Embryonic facial prominence (tissue), 1 donor: ENCODE data around the gene CENPB.

Experiments
- DNase-seq: peaks from one replicate; pipeline ENCODE4 v3.0.0-alpha.2; 2016; ENCODE audit errors: extremely low spot score

The CENPB gene

DNA sequence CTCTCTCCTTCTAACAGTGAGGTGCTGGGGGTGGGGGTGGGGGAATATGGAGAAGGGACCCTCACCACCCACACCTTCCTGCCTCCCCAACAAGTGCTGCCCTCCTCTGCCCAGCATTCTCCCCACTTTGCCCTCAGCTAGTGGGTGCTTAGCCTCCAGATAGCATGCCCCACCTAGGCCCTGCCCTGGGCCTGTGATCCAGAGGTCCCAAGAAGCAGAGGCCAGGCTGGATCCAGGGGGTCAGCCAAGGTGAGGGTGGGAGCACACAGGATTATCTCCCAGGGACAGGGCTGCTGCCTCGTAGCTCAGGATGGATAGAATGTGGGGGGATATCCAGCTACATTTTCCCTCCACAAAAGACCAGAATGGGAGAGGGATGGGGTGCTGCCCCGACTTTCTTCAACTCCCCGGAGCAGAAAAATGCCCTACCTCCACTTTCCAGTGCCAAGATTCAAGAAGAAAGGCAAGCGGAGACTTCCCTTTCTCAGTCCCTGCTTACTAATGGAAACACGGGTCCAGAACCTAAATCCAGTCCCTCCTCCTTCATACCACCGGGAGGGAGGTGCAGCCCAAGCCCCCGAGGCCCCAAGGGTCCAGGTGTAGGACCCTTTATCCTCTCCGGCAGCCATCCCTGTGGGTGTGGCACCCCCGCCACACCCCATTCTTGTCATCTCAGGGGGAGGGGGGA is 20.0 kb downstream of the CENPB start:
- DNase-seq, result no peak

DNA sequence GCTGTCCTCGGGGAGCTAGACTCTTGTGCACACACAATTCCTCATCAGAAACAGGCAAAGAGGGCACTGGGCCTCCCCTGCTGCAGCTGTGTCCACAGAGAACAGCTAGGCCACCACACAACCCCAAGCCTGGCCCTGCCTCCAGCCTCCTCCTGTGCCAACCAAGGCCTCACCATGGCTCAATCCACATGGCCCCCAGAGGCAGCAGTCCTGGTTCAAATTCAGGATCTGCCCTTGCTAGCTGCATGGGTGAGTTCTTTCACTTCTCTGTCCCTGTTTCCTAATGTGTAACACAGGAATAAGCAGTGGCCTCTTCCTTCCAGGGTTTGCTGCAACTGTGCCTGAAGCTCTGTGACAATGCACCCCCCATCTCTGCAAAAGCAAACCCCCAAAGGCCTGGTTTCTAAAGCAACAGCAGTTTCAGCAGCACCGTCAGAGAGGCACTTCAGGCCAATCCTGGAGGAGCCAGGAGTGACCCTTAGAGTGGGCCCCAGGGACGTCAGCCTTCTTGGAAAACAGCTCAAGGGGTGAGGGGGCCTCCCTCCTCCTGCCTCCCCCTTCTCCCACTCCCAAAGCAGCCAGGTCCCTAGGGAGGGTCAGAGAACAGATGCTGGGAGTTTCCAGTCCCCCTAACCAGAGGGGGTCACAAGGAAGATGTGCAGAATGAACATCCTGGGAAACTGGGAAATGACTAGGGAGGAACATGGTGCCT is 21.2 kb downstream of the CENPB start:
- DNase-seq, result no peak

DNA sequence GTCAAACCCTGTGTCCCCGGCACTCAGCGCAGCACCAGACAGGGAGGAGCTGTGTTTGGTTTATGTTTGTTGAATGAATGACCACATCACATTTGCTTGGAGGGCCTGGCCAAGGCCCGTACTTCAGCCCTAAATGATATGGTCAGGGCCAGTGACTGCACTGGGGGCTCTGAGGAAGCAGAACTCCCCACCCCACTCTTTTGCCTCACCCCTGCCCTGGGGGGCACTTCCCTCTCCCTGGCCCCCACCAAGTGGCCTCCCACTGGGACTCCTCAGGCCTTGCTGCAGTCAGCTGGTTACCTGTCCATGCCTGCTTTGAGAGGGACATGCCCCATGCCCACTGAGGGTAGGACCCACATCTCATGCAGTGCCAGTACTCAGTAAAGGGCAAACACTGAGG is 21.9 kb downstream of the CENPB start:
- DNase-seq, result no peak

DNA sequence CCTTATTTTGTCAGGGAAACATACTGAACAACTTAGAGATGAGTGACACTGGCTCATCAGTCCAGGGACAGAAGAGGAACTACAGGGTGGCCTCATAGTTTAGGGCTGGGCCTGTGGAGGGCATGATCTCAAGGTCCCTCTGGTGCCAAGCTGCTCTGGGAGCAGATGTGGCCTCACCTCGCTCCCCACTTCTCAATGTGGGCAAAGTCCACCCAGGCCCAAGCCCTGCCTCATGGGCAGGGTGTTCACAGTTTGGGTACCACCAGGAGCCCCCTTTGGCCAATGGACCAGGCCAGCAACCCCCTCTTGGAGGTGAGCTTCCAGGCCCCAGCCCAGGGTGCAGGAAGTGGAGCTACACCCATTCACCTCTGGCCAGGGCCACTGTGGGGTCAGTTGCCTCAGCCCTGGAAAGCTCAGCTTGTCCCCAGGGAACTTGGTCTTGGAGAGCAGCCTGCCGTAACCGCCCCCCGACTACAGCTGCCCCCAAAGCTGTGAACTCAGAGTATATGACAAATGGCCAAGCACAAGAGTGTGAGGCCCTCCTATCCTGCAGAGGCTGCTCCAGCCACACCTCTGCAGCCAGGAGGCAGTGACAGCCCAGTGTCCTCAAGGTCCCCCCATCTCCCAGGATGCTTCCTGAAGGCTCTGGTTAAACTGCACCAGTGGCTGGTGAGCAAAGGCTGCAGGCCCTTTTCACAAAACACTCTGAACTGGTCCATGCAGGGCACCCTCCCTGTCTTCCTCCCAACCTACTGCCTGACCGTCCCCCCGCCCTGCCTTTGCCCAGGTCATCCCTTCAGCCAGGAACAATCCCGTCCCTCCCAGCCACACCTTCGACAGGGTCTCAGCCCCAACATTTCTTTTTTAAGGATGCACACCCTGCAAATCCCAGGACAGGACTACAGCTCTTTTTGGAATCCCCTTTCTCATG is 22.6 kb downstream of the CENPB start:
- no peak for DNase-seq

DNA sequence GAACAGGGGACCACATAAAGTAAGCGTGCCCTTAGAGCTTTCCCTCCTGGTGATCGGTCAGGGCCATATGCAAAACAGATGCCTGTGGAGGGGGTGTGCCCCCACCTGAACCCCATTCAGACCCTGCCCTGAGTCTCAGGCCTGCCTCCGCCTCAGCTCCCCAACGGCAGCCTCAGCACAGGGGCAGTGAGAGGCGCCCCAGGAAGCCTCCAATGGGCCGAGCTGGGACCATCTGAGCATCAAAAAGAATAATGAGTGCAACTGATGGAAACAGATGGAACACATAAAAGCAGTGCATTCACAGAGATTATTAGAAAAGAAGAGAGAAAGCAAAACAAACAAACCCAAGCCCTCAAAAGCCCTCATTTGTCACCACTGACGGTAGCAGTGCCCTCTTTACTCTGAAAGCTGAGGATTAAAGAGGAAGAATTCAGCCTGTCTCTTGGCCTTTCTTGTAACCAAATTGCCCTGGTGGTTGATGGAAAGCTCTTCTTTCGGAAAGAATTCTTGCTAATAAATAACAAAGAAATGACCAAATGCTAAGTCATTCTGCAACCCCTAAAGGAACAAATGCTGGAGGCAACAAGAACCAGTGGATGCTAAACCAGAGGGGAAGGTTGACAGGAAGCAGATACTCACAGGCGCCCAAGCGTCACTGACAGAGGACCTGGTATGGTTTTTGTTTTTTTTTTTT is 25.7 kb downstream of the CENPB start:
- DNase-seq, result no peak

DNA sequence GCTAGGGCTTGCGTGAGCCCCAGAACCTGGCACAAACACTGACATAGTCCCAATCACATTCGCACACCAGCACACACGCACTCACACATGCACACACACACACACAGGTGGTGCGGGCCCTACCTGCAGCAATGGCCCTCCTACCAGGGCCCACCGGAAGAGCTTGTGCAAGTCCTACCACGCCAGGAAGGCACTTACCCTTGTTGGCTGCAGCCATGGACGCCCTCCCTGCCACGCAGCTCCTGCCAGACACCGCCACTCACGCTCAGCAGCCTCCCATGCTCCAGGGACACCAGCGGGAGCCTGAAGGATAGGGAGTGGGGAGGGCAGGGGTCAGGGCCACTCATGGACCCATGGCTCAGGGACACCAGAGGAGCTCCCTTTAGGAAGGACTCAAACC is 26.7 kb downstream of the CENPB start:
- DNase-seq, result no peak

DNA sequence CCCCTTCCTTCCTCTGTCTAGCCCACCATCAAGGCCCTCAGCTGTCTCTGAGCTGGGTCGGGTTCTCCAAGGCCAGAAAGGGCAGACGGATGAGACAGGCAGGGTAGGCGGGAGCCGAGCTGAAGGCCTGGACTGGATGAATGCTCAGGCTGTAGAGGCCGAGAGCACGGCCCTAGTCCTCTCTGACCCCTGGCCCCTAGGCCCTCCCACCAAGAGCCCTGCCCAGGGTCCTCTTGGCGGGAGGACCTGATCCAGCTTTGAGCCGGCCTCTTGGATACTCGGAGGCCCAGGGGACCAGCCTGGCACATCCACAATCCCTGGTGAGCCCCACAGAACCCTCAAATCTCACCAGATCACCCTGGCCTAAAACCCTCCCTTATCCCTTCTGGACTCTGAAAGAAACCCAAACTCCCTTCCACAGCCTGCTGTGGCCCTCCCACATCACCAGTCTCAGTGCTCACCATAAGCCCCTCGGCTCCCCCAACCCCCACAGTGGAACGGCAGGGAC is 27.2 kb downstream of the CENPB start:
- no peak for DNase-seq

DNA sequence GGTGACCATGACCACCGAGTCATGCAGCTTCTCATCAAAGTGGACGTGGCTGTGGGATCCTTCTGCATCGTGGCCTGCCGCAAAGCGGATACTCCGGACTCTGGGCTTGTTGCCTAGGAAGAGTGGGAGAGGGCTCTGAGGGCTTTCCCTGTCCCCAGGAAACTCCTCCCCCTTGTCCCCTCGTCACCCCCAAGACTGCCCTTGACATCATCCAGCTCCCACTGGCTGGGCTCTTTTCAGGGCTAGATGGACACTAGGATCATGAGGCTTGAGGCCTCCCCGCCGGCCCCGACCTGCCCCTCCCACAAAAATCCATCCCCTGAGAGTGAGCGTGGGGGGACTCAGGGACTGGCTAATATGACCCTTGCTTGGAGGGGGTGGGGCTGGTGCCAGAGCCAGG is 28.0 kb downstream of the CENPB start:
- DNase-seq, result no peak

DNA sequence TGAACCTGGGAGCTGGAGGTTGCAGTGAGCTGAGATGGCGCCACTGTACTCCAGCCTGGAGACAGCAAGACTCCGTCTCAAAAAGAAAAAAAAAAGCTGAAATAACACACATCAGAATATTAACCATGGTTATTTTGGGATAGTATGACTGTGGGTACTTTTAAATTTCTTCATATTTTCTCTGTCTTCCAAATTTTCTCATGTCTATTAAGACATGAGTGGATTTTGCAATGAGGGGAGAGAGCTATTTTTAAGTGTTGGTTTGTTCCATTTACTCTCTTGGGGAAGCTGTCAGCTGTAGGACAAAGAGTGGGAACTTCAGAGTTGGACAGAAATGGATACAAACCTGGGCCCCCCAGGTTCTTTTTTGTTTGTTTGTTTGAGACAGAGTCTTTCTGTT is 29.3 kb downstream of the CENPB start:
- no peak for DNase-seq

DNA sequence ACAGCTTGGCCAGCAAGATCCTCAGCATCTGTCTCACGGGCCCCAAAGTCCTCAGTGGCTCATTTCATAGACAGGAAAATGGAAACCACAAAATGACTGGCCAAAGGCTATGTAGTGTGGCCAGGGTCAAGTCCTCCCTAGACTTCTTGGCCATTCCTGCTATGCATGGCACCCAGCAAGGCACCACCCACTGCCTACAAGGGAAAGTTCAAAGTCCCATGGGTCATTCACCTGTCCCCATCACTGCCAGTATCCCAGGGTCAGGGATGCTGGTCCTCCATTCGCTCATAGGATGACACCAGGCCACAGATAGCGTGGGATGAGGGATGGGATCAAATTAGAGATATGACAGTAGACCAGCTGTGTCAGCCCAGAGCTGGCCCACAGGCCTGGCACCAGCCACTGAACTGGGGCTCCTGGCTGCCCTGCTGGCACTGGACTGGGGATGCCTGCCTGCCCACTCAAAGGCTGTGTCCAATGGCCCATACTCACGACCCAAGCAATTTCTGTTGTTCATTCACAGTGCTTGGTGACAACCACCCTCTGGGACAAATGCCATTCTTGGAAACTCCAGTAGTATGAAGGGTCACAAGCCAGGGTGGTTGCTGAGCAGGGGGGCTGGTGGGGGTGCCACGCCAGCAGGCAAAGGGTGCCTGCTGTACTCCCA is 30.6 kb downstream of the CENPB start:
- no peak for DNase-seq

DNA sequence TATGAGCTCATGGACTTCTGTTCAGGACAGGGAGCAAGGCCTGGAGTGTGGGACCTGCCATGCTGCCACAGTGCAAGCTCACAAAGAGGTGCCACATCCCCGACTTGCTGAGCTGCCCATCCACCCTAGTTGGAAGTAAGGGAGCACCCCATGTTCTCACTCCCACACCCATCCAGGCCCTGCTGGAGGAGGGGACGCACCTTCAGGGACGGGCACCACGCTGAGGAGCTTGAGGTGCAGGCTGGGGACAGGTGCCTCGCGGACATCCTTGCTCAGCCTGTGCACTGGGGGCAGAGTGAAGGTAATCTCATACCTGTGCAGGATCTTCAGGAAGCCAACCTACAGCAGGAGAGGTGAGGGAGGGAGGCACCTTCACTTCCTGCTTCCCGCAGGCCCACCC is 31.3 kb downstream of the CENPB start:
- DNase-seq, result no peak

DNA sequence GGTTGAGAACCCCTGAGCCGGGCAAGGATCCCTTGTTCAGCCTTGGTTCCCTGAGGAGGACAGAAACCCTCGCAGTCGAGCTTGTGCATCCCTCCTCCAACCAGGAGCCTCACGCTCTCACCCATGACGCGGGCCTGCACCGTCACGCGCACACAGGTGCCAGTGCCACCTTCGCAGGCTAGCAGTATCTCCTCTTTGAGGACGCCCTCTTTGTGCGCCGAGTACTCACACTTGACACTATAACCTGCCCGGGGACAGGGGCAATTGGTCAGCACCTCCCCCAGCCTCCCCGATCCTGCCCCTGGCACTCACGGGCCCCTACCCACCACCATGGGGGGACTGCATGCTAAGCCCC is 32.3 kb downstream of the CENPB start:
- DNase-seq, result no peak

DNA sequence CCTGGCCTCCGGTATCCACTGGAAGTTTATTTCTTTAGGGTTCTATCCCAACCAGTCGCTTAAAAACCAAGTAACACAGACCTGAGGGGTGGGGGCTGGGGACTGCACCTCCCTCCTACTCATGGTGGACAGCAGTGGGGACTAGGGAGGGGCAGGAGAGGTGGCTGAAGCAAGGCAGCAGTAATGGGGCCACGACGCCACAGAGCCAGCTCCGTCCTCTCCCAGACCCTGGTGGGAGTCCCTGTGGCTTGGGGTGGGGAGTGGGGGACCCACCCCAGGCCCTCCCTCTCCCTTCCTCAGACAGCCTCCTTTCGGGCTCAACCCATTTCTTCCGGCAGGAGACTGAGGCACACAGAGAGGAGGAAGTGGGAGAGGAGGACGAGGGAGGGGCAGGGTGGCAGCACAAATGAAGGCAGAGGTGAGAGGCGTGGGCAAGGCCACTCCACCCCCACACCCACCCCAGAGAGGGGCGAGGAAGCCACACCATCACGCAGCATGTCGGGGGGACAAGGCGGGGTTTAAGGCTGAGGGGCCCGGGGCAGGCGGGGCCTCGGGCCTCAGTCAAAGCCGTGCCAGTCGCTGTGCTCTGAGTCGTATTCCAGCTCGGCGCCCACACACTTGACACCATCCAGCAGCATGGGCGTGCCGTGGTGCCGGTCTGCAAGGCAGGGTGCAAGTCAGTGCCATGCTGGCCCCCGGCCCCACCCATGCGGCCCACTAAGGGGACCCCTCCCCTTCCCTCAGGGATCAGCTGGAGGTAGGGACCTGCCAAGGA is 32.9 kb downstream of the CENPB start:
- no peak for DNase-seq

DNA sequence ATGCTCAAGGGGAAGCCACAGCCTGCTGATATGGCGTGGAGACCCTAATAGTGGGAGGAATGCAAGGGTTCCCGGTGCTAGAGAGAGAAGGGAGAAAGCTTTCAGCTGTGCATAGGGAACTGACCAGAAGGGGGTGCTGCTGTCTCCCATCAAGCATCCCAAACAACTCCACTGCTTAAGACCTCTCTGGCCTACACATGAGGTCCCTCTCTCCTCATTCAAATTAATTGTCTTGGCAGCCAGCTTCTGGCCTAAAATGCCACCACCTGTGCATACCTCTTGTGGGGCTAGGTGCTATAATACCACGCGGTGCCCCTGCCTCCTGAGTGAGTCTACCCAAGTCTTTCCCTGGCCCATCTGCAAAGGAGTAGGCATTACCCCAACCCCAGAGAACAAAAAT is 33.4 kb downstream of the CENPB start:
- DNase-seq, result peak; percentile 54

DNA sequence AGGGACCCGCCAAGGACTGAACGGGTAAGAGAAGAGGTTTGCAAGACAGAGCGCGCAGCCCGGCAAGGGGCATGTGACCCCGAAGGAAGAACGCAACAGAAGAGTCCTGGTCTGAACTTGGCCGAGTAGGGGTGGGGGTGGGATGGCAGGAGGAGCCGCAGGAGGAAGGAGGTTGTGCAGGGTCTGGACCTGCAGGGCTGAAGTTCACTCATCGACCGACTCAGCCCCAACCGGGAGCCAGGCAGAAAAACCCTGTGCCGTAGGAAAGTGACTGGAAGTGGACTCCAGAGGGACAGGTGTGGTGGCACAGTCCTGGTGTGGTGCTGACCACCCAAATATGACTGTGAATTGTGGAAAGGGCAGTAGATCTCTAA is 34.2 kb downstream of the CENPB start:
- no peak for DNase-seq

DNA sequence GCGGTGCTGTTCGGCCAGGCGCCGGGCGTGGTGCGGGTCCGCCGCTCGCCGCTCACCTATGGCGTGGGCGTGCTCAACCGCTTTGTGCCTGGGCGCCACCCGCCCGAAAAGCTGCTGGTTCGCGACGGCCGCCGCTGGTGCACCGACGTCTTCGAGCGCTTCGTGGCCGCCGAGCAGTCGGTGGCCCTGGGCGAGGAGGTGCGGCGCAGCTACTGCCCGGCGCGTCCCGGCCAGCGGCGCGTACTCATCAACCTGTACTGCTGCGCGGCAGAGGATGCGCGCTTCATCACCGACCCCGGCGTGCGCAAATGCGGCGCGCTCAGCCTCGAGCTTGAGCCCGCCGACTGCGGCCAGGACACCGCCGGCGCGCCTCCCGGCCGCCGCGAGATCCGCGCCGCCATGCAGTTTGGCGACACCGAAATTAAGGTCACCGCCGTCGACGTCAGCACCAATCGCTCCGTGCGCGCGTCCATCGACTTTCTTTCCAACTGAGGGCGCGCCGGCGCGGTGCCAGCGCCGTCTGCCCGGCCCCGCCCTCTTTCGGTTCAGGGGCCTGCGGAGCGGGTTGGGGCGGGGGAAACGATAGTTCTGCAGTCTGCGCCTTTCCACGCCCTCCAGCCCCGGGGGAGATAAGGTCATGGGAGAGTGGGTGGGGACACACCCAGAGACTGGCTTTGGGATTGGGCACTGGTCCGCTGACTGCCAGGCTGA is 34.7 kb downstream of the CENPB start:
- no peak for DNase-seq

DNA sequence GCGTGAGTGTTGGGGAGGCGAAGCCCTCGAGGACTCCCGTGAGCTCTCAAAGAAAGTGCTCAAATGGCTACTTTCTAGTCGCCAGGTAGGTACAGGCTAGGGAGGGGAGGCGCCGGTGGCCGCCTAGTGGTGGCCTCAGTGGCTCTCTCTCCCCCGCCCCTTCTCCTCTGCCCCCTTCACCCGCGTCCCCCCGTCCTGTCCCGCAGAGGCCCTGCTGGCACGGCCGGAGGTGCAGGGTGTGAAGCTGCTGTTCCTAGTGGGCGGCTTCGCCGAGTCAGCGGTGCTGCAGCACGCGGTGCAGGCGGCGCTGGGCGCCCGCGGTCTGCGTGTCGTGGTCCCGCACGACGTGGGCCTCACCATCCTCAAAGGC is 35.2 kb downstream of the CENPB start:
- no peak for DNase-seq

DNA sequence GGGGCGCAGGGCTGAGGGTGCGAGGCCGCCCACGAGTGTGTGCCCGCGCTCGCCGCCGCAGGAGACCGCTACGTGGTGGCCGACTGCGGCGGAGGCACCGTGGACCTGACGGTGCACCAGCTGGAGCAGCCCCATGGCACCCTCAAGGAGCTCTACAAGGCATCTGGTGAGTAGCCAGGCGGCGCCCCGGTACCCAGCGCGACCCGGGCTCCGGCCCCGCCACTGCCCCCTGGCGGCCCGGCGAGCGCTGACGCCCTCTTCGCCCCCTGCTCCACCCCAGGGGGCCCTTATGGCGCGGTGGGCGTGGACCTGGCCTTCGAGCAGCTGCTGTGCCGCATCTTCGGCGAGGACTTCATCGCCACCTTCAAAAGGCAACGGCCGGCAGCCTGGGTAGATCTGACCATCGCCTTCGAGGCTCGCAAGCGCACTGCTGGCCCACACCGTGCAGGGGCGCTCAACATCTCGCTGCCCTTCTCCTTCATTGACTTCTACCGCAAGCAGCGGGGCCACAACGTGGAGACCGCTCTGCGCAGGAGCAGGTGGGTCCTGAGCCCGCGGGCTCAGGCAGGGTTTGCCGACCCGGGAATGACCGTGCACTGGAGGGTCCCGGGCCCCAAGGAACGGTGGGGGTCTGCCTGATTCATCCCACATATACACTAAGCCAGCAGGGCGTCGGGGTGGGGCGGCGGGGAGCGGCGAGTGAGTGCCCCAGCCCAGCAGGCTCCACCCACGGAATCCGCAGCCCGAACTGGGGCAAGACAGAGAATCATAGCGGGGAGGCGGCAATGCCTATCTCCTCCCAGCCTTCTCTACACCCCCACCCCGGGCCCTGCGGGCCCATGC is 36.6 kb downstream of the CENPB start:
- no peak for DNase-seq

DNA sequence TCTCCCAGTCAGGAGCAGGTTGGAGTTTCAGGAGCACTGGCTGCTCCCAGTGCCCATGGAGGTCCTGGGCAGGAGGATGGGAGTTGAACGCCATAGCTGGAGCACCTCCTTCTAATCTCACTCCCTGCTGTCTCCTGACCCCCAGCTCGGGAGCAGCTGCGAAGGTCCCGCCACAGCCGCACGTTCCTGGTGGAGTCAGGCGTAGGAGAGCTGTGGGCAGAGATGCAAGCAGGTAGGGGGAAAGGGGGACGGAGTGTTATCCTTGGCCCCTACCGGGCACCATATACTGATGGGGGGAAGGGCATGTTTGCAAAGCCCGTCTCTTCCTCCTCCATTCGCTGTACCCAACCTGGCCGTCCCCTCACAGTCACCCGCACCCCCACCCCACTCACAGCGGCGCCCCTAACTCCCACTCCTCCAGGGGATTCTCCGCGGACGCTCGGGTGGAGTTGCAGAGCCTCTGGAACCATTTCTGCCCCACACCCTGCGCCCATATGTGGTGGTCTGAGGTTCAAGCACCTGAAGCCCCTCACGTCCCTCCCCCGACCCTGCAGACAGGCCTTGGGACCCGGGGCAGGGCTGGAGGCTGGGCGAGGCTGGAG is 37.4 kb downstream of the CENPB start:
- DNase-seq, result no peak
